Measurements from ENCODE around the gene CA9. TPM values are rescaled to one million over a fixed set of nuclear protein-coding genes. Genes with fewer than 3 reads are reported as not detected.

The CA9 gene
- total RNA-seq, 3 donors from 2014 or later (not counting 1 experiment from before 2014, with no cell fraction given): not detected

DNA sequence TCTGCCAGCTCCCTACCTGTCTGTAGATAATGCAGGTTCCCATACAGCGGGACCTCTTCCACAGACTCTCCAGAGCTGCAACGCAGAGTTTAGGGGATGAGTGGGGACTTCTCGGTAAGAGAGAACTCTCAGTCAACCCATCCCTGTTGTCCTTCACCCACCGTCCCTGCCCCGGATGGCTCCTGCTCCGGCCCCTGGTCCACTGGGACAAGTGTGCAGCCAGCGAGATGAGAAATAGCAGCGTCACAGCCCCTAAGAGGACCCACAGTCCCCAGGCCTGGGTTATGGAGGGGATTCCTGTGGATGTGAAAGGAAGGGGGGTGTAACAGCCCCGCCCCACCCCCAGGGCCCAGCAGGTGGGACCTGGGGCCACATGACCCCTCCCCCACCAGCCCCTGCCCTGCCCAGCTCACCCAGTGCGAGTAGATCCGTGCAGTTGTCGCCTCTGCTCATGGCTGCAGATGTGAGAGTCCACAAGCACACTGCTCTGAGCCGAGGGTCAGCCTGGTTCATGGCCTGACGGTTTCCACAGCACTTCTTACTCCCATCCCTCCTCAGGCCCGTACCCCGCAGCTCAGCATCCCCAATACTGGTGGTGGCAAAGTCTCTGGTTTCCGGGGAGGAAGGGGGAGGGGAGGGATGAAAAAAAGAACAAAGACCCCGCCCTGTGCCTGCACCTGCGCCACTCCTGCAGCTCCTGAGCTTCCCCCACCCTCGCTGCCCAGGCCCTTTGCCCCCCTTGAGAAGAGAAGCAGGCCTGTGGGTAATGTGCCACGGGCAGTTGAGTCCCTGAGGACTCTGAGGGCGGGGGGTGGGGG lies 23.2 kb upstream of the CA9 start, which contains the start of gene SIT1:
SIT1 (minus strand) TSS at position 591 of the 818 bp plus-strand sequence; CDS start at position 513, 78 bp downstream.
- Histone ChIP-seq H3K9me3 (ENCODE audit: control insufficient read depth, insufficient read depth, low read length) (no peaks in the 10 kb centered on the region), H3K36me3 (ENCODE audit: control insufficient read depth, insufficient read depth, low read length) (no peaks in the 10 kb centered on the region), H3K27ac (ENCODE audit: low read length) (peak within 1 kb of the TSS; percentile 42), H3K4me3 (ENCODE audit: low read length) (peak within 1 kb of the TSS; percentile 31), H3K4me1 (ENCODE audit: control insufficient read depth, insufficient read depth, low read length) (peaks cover 58% of the 10 kb centered on the region), H3K27me3 (ENCODE audit: control insufficient read depth, insufficient read depth, low read length) (no peaks in the 10 kb centered on the region)
- TF ChIP-seq, protein P1, sequence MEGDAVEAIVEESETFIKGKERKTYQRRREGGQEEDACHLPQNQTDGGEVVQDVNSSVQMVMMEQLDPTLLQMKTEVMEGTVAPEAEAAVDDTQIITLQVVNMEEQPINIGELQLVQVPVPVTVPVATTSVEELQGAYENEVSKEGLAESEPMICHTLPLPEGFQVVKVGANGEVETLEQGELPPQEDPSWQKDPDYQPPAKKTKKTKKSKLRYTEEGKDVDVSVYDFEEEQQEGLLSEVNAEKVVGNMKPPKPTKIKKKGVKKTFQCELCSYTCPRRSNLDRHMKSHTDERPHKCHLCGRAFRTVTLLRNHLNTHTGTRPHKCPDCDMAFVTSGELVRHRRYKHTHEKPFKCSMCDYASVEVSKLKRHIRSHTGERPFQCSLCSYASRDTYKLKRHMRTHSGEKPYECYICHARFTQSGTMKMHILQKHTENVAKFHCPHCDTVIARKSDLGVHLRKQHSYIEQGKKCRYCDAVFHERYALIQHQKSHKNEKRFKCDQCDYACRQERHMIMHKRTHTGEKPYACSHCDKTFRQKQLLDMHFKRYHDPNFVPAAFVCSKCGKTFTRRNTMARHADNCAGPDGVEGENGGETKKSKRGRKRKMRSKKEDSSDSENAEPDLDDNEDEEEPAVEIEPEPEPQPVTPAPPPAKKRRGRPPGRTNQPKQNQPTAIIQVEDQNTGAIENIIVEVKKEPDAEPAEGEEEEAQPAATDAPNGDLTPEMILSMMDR (IDR thresholded peaks at IDR 0.05): no peak
- Mint-ChIP-seq H3K27ac (peak within 1 kb of the TSS in 1 of 2 donors; percentile 98), H3K4me1 (peaks cover 33 to 39% of the 10 kb centered on the region in 2 donors), H3K9me3 (no peaks in the 10 kb centered on the region), H3K27me3 (ENCODE audit: low read depth in 2 of 2) (no peaks in the 10 kb centered on the region), H3K36me3 (no peaks in the 10 kb centered on the region), H3K4me3 (peak within 1 kb of the TSS; percentile 25)
- WGBS (ENCODE audit: insufficient coverage): 54% methylated on average over 18 of the region's 22 CpGs
- no peak for ATAC-seq
- intact Hi-C loops (cut with micrococcal nuclease): no loop called here
- DNase-seq: peak in 1 of 2 donors; percentile 67

DNA sequence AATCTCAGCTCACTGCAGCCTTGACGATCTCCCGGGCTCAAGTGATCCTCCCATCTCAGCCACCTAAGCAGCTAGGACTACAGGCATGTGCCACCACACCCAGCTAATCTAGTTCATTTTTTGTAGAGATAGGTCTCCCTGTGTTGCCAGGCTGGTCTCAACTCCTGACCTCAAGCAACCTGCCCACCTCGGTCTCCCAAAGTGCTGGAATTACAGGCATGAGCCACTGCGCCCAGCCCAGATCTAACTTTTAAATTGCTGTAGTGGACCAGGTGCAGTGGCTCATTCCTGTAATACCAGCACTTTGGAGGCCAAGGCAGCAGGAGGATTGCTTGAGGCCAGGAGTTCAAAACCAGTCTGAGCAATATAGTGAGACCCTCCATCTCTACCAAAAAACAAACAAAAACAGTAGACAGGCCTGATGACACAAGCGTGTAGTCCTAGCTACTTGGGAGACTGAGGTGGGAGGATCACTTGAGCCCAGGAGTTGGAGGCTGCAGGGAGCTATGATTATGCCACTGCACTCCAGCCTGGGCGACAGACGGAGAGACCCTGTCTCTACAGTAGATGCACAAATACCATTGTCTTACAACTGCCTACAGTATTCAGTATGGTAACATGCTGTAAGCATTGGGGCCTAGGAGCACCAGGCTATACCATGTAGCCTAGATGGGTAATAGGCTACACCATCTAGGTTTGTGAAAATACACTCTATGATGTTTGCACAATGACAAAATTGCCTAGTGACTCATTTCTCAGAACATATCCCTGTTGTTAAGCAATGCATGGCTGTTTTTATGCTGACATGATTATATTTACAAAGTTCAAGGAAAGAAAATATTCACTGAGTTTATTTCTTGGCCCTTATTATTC lies 21.5 kb upstream of the CA9 start:
- H3K4me1 ChIP-seq (ENCODE audit: control insufficient read depth, insufficient read depth, low read length): peaks cover 59% of the 10 kb centered on the region
- no peak overlapping the region for H3K4me3 Mint-ChIP-seq
- H3K27ac ChIP-seq (ENCODE audit: low read length): no peak overlapping the region

DNA sequence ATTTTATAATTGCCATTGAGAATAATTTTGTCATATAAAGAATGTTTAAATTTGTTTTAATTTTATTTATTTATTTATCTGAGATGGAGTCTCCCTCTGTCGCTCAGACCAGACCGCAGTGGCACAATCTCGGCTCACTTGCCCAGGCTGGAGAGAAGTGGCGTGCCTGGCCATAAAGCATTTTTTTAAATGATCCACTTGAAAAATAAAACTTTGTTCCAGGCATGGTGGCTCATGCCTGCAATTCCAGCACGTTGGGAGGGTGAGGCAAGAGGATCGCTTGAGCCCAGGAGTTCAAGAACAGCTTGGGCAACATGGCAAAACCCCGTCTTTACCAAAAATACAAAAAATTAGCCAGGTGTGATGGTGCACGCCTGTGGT lies 20.9 kb upstream of the CA9 start:
- TF ChIP-seq, protein P1 (IDR thresholded peaks at IDR 0.05): no peak
- Mint-ChIP-seq H3K4me3 (no peak overlapping the region), H3K27ac (no peak overlapping the region), H3K4me1 (peaks cover 41 to 42% of the 10 kb centered on the region in 2 donors), H3K36me3 (peaks cover 2% of the 10 kb centered on the region), H3K9me3 (no peaks in the 10 kb centered on the region), H3K27me3 (ENCODE audit: low read depth in 2 of 2) (peaks cover 1 to 4% of the 10 kb centered on the region in 2 donors)
- intact Hi-C loops (cut with micrococcal nuclease): no loop called here
- WGBS (ENCODE audit: insufficient coverage): 100% methylated on average over 8 of the region's 8 CpGs
- Histone ChIP-seq H3K9me3 (ENCODE audit: control insufficient read depth, insufficient read depth, low read length) (no peaks in the 10 kb centered on the region), H3K27ac (ENCODE audit: low read length) (no peak overlapping the region), H3K27me3 (ENCODE audit: control insufficient read depth, insufficient read depth, low read length) (no peaks in the 10 kb centered on the region), H3K36me3 (ENCODE audit: control insufficient read depth, insufficient read depth, low read length) (no peaks in the 10 kb centered on the region), H3K4me3 (ENCODE audit: low read length) (no peak overlapping the region), H3K4me1 (ENCODE audit: control insufficient read depth, insufficient read depth, low read length) (peaks cover 59% of the 10 kb centered on the region)
- DNase-seq (no peak), ATAC-seq (no peak)

More for the DNA sequence above, 21.5 kb upstream of the CA9 start:
- no peaks in the 10 kb centered on the region for H3K27me3 Mint-ChIP-seq (ENCODE audit: low read depth in 2 of 2)
- H3K4me1 Mint-ChIP-seq: peaks cover 41 to 42% of the 10 kb centered on the region in 2 donors
- Histone ChIP-seq H3K4me3 (ENCODE audit: low read length) (no peak overlapping the region), H3K9me3 (ENCODE audit: control insufficient read depth, insufficient read depth, low read length) (no peaks in the 10 kb centered on the region), H3K36me3 (ENCODE audit: control insufficient read depth, insufficient read depth, low read length) (no peaks in the 10 kb centered on the region), H3K27me3 (ENCODE audit: control insufficient read depth, insufficient read depth, low read length) (no peaks in the 10 kb centered on the region)
- intact Hi-C loops (cut with micrococcal nuclease): no loop called here
- DNase-seq (no peak), ATAC-seq (no peak)
- no peaks in the 10 kb centered on the region for H3K9me3 Mint-ChIP-seq
- H3K27ac Mint-ChIP-seq: no peak overlapping the region
- TF ChIP-seq, protein P1 (IDR thresholded peaks at IDR 0.05): no peak
- no peaks in the 10 kb centered on the region for H3K36me3 Mint-ChIP-seq
- 93% methylated on average over 6 of the region's 7 CpGs for WGBS (ENCODE audit: insufficient coverage)
